Right lobe of liver (tissue), 6 donors: Measurements from ENCODE around the gene USP48. TPM values are rescaled to one million over a fixed set of nuclear protein-coding genes. Genes with fewer than 3 reads are reported as not detected.
"Not testable (repeated sequence)": the region's sequence is repeated elsewhere in the genome, so short reads cannot be mapped to it uniquely, and the experiment has no call there.

Experiments
- ATAC-seq, 4 donors: fragments of 200-7000 bp; cut with Tn5 transposase; one replicate each; pipeline ENCODE4 v1.9.1; 2020; ENCODE audit warnings: mild to moderate bottlenecking in 4 of 4, moderate library complexity in 4 of 4
- DNase-seq, 3 donors: peaks; one replicate each; pipeline ENCODE4 v3.0.0-alpha.2; 2020
- H3K27ac ChIP-seq, 3 donors: fragments of 200-600 bp; one replicate each; pipeline ENCODE4 v1.8.0; 2022
- H3K27me3 ChIP-seq, 2 donors: fragments of 200-600 bp; one replicate each; pipeline ENCODE4 v1.8.0; 2022
- H3K36me3 ChIP-seq, 4 donors: fragments of 200-600 bp; sonication (generic) in 1 of 4; one replicate each; pipeline versions ENCODE4 v1.5.1 to v1.8.0; 2017 to 2022; ENCODE audit warnings: control low read depth in 1 of 4
- H3K4me1 ChIP-seq, 4 donors: fragments of 200-600 bp; sonication (generic) in 1 of 4; one replicate each; pipeline versions ENCODE4 v1.5.1 to v1.8.0; 2017 to 2022; ENCODE audit warnings: control low read depth in 1 of 4
- H3K4me3 ChIP-seq, 3 donors: fragments of 200-600 bp; one replicate each; pipeline ENCODE4 v1.8.0; 2022
- H3K9me3 ChIP-seq, 4 donors: fragments of 200-600 bp; sonication (generic) in 1 of 4; one replicate each; pipeline versions ENCODE4 v1.5.1 to v1.8.0; 2017 to 2022; ENCODE audit warnings: control low read depth in 1 of 4
- POLR2A ChIP-seq: fragments of 450-650 bp; IDR thresholded peaks from one replicate; pipeline ENCODE4 v1.6.1; 2017; ENCODE audit warnings: antibody characterized with exemption, mild to moderate bottlenecking
- WGBS: methylation state at CpG from one replicate; pipeline ENCODE4 v1.1.6; 2018; ENCODE audit warnings: low coverage, low lambda C conversion rate; ENCODE audit not compliant: insufficient coverage; ENCODE audit errors: missing lambda C conversion rate; 5-methylcytosine and 5-hydroxymethylcytosine counted together
- intact Hi-C, 2 donors: fragments of 100-400 bp; cut with DNase I; formaldehyde crosslinking; loops; one replicate each; pipeline versions ENCODE4 v1.11.2 to v1.14.1; 2022
- total RNA-seq, 6 experiments: library from RNA; depleted of rRNA in 2 of 6; stranded (reverse); fragments of >200 nt in 2 of 6; fragmentation: NEBNext Ultra II Directional in 3 of 6; extraction: Animal tissue kit (Norgen Biotek cat#: 25700) in 3 of 6; gene quantifications; one replicate each; pipeline versions ENCODE4 v1.1.0 to v1.2.4, GENCODE V29; 2016 to 2023
- TF ChIP-seq, protein P1 (sequence below), 4 donors: fragments of 200-600 bp in 3 of 4; fragments of 450-650 bp in 1 of 4; IDR thresholded peaks; one replicate each; pipeline versions ENCODE4 v1.5.1 to v1.8.0; 2016 to 2022; ENCODE audit warnings: antibody characterized with exemption in 4 of 4, mild to moderate bottlenecking in 2 of 4
- donor health status: DM: no; HTN: yes; CAD: no.
- donor health status: DM: no; HTN: no; CAD: no.
- donor health status: DM: no; HTN: no; CAD: no.
- donor health status: DM: no; HTN: yes; CAD: no.
- donor health status: DM: no; HTN: yes; CAD: no.

The USP48 gene
- total RNA-seq, 6 experiments from 2014 or later: 21.3 to 24.5 (median 22.8) TPM

DNA sequence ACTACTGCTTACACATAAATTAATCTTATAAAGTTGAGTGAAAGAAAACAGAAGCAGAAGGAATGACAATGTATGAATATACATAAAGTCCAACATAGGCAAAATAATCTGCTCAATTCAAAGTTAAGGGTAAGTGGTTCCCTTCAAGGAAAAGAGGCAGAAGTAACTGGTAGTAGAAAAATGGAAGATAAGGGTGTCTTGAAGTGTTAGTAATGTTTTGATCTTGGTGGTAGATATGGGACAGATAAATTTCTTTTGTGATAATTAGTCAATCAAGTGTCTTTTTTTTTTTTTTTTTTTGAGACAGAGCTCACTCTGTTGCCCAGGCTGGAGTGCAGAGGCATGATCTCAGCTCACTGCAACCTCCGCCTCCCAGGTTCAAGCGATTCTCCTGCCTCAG lies 12.7 kb downstream of the USP48 start:
- WGBS: 80% methylated on average over 1 of the region's 2 CpGs
- DNase-seq (no peak), ATAC-seq (no peak)
- TF ChIP-seq, protein P1, sequence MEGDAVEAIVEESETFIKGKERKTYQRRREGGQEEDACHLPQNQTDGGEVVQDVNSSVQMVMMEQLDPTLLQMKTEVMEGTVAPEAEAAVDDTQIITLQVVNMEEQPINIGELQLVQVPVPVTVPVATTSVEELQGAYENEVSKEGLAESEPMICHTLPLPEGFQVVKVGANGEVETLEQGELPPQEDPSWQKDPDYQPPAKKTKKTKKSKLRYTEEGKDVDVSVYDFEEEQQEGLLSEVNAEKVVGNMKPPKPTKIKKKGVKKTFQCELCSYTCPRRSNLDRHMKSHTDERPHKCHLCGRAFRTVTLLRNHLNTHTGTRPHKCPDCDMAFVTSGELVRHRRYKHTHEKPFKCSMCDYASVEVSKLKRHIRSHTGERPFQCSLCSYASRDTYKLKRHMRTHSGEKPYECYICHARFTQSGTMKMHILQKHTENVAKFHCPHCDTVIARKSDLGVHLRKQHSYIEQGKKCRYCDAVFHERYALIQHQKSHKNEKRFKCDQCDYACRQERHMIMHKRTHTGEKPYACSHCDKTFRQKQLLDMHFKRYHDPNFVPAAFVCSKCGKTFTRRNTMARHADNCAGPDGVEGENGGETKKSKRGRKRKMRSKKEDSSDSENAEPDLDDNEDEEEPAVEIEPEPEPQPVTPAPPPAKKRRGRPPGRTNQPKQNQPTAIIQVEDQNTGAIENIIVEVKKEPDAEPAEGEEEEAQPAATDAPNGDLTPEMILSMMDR (IDR thresholded peaks at IDR 0.05): no peak
- no peak for TF ChIP-seq POLR2A
- Histone ChIP-seq H3K4me1 (peaks cover 0 to 8% (median 0%) of the 10 kb centered on the region in 4 donors), H3K27ac (no peak overlapping the region), H3K27me3 (no peaks in the 10 kb centered on the region), H3K9me3 (no peaks in the 10 kb centered on the region), H3K4me3 (no peak overlapping the region), H3K36me3 (no peaks in the 10 kb centered on the region)
- intact Hi-C loops: no loop called here

DNA sequence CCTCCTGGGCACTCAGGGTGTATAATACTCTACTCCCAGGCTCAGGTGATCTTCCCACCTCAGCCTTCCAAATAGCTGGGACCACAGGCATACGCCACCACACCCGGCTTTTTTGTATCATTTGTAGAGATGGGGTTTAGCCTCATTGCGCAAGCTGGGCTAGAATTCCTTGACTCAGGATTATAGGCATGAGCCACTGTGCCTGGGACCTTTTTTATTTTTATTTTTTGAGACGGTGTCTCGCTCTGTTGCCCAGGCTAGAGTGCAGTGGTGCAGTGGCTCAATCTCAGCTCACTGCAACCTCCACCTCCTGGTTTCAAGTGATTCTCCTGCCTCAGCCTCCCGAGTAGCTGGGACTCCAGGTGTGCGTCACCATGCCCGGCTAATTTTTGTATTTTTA lies 15.8 kb downstream of the USP48 start:
- H3K9me3 ChIP-seq, H3K27me3 ChIP-seq, intact Hi-C loops, ATAC-seq, H3K4me3 ChIP-seq, DNase-seq, H3K27ac ChIP-seq, H3K4me1 ChIP-seq, H3K36me3 ChIP-seq: not testable (repeated sequence)
- WGBS: 88% methylated on average over 8 of the region's 8 CpGs

DNA sequence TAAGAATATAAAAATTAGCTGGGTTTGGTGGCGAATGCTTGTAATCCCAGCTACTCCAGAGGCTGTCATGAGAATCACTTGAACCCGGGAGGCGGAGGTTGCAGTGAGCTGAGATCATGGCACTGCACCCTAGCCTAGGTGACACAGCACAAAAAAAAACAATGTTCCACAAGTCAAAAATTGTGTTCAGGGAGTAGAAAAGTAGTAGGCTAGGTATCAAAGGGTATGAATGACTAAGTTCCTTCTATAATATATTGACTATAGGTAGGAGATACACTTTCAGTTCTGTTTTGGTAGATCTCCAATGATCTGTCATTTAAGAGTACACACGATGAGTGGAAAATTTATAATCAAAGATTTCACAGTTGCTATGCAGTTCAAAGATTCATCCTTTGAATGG lies 16.7 kb downstream of the USP48 start:
- Histone ChIP-seq H3K9me3 (no peaks in the 10 kb centered on the region), H3K36me3 (no peaks in the 10 kb centered on the region), H3K4me1 (no peaks in the 10 kb centered on the region), H3K4me3 (no peak overlapping the region), H3K27me3 (no peaks in the 10 kb centered on the region), H3K27ac (no peak overlapping the region)
- TF ChIP-seq, protein P1 (IDR thresholded peaks at IDR 0.05): no peak
- TF ChIP-seq POLR2A: no peak
- ATAC-seq (no peak), DNase-seq (no peak)
- intact Hi-C loops: no loop called here
- 57% methylated on average over 1 of the region's 4 CpGs for WGBS

DNA sequence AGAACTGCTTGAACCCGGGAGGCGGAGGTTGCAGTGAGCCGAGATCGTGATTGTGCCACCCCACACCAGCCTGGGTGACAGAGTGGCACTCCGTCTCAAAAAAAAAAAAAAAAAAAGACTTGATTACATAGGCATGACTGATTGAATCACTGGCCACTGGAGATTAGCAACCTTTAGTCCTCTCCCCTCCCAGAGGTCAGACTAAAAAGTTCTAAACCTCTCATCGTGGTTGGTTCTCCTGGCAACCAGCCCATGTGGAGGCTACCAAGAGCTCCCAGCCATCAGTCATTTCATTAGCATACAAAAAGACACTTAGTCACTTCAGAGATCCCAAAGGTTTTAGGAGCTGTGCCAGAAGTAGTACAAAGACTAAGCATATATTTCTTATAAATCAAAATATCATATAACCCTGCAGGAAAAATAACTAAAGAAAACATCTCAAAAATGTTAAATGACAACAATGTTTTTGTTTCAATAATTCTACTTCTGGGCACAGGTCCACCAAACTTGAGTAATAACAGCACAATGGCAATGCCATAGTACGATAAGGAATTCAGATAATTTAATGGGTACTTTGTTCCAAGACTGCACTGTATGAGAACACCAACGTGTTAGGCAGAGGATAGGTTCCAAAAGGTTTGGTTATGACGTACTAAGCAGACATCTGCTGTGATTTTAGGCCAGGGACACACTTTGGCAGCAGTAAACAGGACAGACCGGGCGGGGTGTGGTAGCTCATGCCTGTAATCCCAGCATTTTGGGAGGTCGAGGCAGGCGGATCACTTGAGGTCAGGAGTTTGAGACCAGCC lies 18.1 kb downstream of the USP48 start:
- intact Hi-C loops: no loop called here
- Histone ChIP-seq H3K36me3 (no peaks in the 10 kb centered on the region), H3K27ac (no peak overlapping the region), H3K27me3 (no peaks in the 10 kb centered on the region), H3K4me3 (no peak overlapping the region), H3K9me3 (no peaks in the 10 kb centered on the region), H3K4me1 (no peaks in the 10 kb centered on the region)
- peak in 2 of 3 donors; percentile 59 for DNase-seq
- TF ChIP-seq, protein P1 (IDR thresholded peaks at IDR 0.05): no peak
- no peak for TF ChIP-seq POLR2A
- peak; percentile 56 to 80 (median 70) for ATAC-seq
- WGBS: 38% methylated on average over 7 of the region's 13 CpGs

DNA sequence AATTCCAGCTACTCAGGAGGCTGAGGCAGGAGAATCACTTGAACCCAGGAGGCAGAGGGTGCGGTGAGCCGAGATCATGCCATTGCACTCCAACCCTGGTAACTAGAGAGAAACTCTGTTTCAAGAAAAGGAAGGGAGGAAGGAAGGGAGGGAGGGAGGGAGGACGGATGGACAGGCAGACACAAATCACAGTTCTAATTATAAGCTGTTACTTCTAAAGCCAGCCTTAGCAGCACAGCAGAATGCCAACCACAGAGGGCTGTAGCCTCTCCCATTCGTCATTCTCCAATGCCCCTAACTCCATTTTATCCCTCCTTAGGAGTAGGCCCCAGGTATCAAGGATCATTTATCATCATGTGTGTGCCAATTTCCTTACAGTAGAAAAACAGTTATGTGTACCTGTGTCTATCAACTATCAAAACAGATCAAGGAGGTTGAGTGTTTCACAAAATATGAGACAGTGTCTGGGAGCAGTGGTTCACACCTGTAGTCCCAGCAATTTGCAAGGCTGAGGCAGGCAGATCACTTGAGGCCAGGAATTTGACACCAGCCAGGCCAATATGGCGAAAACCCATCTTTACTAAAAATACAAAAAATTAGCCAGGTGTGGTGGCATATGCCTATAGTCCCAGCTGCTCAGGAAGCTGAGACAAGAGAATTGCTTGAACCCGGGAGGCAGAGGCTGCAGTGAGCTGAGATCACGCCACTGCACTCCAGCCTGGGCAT lies 19.1 kb downstream of the USP48 start:
- intact Hi-C loops: no loop called here
- no peaks in the 10 kb centered on the region for H3K9me3 ChIP-seq
- H3K27me3 ChIP-seq: no peaks in the 10 kb centered on the region
- H3K4me3 ChIP-seq: no peak overlapping the region
- TF ChIP-seq POLR2A: no peak
- TF ChIP-seq, protein P1 (IDR thresholded peaks at IDR 0.05): no peak
- H3K36me3 ChIP-seq: no peaks in the 10 kb centered on the region
- H3K27ac ChIP-seq: no peak overlapping the region
- no peaks in the 10 kb centered on the region for H3K4me1 ChIP-seq
- 73% methylated on average over 7 of the region's 7 CpGs for WGBS
- DNase-seq (no peak), ATAC-seq (no peak)
